ENCODE measurements around the gene DNAJC17.

DNAJC17 gene

GRCh38 chr15:40789119-40789518 is 18.2 kb downstream of the DNAJC17 start:
- DNase-seq: no peak

- DNase-seq: no peak
These were observed 19.3 kb downstream of the DNAJC17 start for GRCh38 chr15:40787991-40788390.

- no peak for DNase-seq
These were observed 19.9 kb downstream of the DNAJC17 start for GRCh38 chr15:40787344-40787841.

- no peak for DNase-seq
These were observed 21.5 kb downstream of the DNAJC17 start for GRCh38 chr15:40785814-40786213.

GRCh38 chr15:40785164-40785563 is 22.1 kb downstream of the DNAJC17 start:
- no peak for DNase-seq

- peak; percentile 55 for DNase-seq
These were observed 24.6 kb downstream of the DNAJC17 start for GRCh38 chr15:40782609-40783227.

- peak; percentile 44 for DNase-seq
These were observed 30.6 kb downstream of the DNAJC17 start for GRCh38 chr15:40776537-40777141.

GRCh38 chr15:40775740-40776536 is 31.3 kb downstream of the DNAJC17 start:
- no peak for DNase-seq

- DNase-seq: no peak
These were observed 32.3 kb downstream of the DNAJC17 start for GRCh38 chr15:40775007-40775406.

- no peak for DNase-seq
These were observed 33.4 kb downstream of the DNAJC17 start for GRCh38 chr15:40773902-40774301.

- no peak for DNase-seq
These were observed 33.8 kb downstream of the DNAJC17 start for GRCh38 chr15:40773496-40773895.

- no peak for DNase-seq
These were observed 35.3 kb downstream of the DNAJC17 start for GRCh38 chr15:40772014-40772413.

- DNase-seq: no peak
These were observed 36.0 kb downstream of the DNAJC17 start for GRCh38 chr15:40771242-40771641.

GRCh38 chr15:40770147-40770721 is 37.0 kb downstream of the DNAJC17 start:
- DNase-seq: no peak

GRCh38 chr15:40769274-40770146 is 37.8 kb downstream of the DNAJC17 start, which contains the start of gene C15orf62:
Gene C15orf62, plus strand, starts transcription at chr15:40769980. Its CDS starts 516 bp downstream, at chr15:40770496.
- DNase-seq: peak; percentile 46

GRCh38 chr15:40768521-40769273 is 38.6 kb downstream of the DNAJC17 start:
- no peak for DNase-seq

- no peak for DNase-seq
These were observed 39.3 kb downstream of the DNAJC17 start for GRCh38 chr15:40767838-40768500.

- no peak for DNase-seq
These were observed 40.1 kb downstream of the DNAJC17 start for GRCh38 chr15:40766906-40767837.

GRCh38 chr15:40766194-40766815 is 41.0 kb downstream of the DNAJC17 start:
- DNase-seq: no peak
